Effector CD4-positive, alpha-beta T cell (primary cell): ENCODE measurements around the gene IL12RB1.

Experiments
- DNase-seq: peaks from one replicate; pipeline ENCODE4 v3.0.0-alpha.2; 2020
- total RNA-seq: gene quantifications from one replicate; lab custom pipeline; 2026; lab: John Stamatoyannopoulos, UW

The IL12RB1 gene
- total RNA-seq: 51.8 reads per million, percentile 69 among the genes with 10 or more reads in this experiment

GRCh38 chr19:18086590-18087138 is at the start of gene IL12RB1:
Gene IL12RB1, minus strand, starts transcription at chr19:18086934. Its CDS starts 111 bp downstream, at chr19:18086823.
- DNase-seq: peak; percentile 35

GRCh38 chr19:18135712-18136584 is 49.2 kb upstream of the IL12RB1 start:
- no peak for DNase-seq

- DNase-seq: no peak
These were observed 45.3 kb upstream of the IL12RB1 start for GRCh38 chr19:18131841-18132596.

- DNase-seq: no peak
These were observed 43.9 kb upstream of the IL12RB1 start for GRCh38 chr19:18130523-18131242.

- no peak for DNase-seq
These were observed 42.1 kb upstream of the IL12RB1 start for GRCh38 chr19:18128805-18129204.

- DNase-seq: no peak
These were observed 41.3 kb upstream of the IL12RB1 start for GRCh38 chr19:18128044-18128443.

- no peak for DNase-seq
These were observed 39.4 kb upstream of the IL12RB1 start for GRCh38 chr19:18126097-18126496.

GRCh38 chr19:18123819-18124218 is 37.1 kb upstream of the IL12RB1 start:
- DNase-seq: no peak

GRCh38 chr19:18122860-18123795 is 36.4 kb upstream of the IL12RB1 start:
- no peak for DNase-seq

GRCh38 chr19:18122424-18122823 is 35.7 kb upstream of the IL12RB1 start:
- no peak for DNase-seq

- DNase-seq: no peak
These were observed 34.4 kb upstream of the IL12RB1 start for GRCh38 chr19:18121166-18121565.

- no peak for DNase-seq
These were observed 33.4 kb upstream of the IL12RB1 start for GRCh38 chr19:18120127-18120526.

- peak; percentile 47 for DNase-seq
These were observed 33.0 kb upstream of the IL12RB1 start for GRCh38 chr19:18119717-18120105.

GRCh38 chr19:18119013-18119716 is 32.4 kb upstream of the IL12RB1 start:
- DNase-seq: peak; percentile 24

GRCh38 chr19:18118420-18119012 is 31.8 kb upstream of the IL12RB1 start:
- no peak for DNase-seq

- peak; percentile 91 for DNase-seq
These were observed 31.1 kb upstream of the IL12RB1 start for GRCh38 chr19:18117692-18118378.

- DNase-seq: no peak
These were observed 30.6 kb upstream of the IL12RB1 start for GRCh38 chr19:18117364-18117691.

- DNase-seq: no peak
These were observed 27.7 kb upstream of the IL12RB1 start for GRCh38 chr19:18114483-18114882.

- no peak for DNase-seq
These were observed 27.1 kb upstream of the IL12RB1 start for GRCh38 chr19:18113827-18114226.

GRCh38 chr19:18112989-18113478 is 26.3 kb upstream of the IL12RB1 start:
- peak; percentile 67 for DNase-seq
